Cardiac septum (tissue), 1 donor: ENCODE measurements around the gene GRID2. TPM values are rescaled to one million over a fixed set of nuclear protein-coding genes. Genes with fewer than 3 reads are reported as not detected.

Source experiments
- DNase-seq: peaks from one replicate; pipeline ENCODE4 v3.0.0-alpha.2; 2020; ENCODE audit warnings: low spot score
- intact Hi-C: fragments of 100-400 bp; cut with DNase I; formaldehyde crosslinking; loops from one replicate; pipeline ENCODE4 v1.14.0; 2022
- total RNA-seq: library from RNA; stranded (reverse); fragmentation: NEBNext Ultra II Directional; extraction: Animal tissue kit (Norgen Biotek cat#: 25700); gene quantifications from one replicate; pipeline ENCODE4 v1.2.1, GENCODE V29; 2021
- donor health status: DM: no; HTN: no; CAD: no.

The GRID2 gene
- total RNA-seq, 1 donor from 2014 or later: 0.24 TPM

- DNase-seq: no peak
- intact Hi-C loops: no loop called here
Observed at GRCh38 chr4:92843784-92844183, 540.0 kb downstream of the GRID2 start.

- no peak for DNase-seq
- intact Hi-C loops: no loop called here
Observed at GRCh38 chr4:92847026-92847425, 543.3 kb downstream of the GRID2 start.

GRCh38 chr4:92862509-92862908 lies 558.7 kb downstream of the GRID2 start:
- DNase-seq: no peak
- intact Hi-C loops: no loop called here

GRCh38 chr4:92864096-92864495 lies 560.3 kb downstream of the GRID2 start:
- intact Hi-C loops: no loop called here
- no peak for DNase-seq

- intact Hi-C loops: no loop called here
Observed at GRCh38 chr4:92872604-92873003, 568.8 kb downstream of the GRID2 start.

GRCh38 chr4:92885632-92886031 lies 581.9 kb downstream of the GRID2 start:
- no peak for DNase-seq
- intact Hi-C loops: no loop called here

More at GRCh38 chr4:92872604-92873003, 568.8 kb downstream of the GRID2 start:
- no peak for DNase-seq

- intact Hi-C loops: no loop called here
- no peak for DNase-seq
Observed at GRCh38 chr4:92952426-92952825, 648.7 kb downstream of the GRID2 start.

GRCh38 chr4:92952897-92953296 lies 649.1 kb downstream of the GRID2 start:
- intact Hi-C loops: no loop called here
- no peak for DNase-seq

- no peak for DNase-seq
- intact Hi-C loops: no loop called here
Observed at GRCh38 chr4:92953462-92953861, 649.7 kb downstream of the GRID2 start.

- DNase-seq: no peak
- intact Hi-C loops: no loop called here
Observed at GRCh38 chr4:92961881-92962280, 658.1 kb downstream of the GRID2 start.

- DNase-seq: no peak
- intact Hi-C loops: no loop called here
Observed at GRCh38 chr4:92962831-92963230, 659.1 kb downstream of the GRID2 start.

GRCh38 chr4:92968556-92968955 lies 664.8 kb downstream of the GRID2 start:
- DNase-seq: no peak
- intact Hi-C loops: no loop called here

- intact Hi-C loops: no loop called here
- no peak for DNase-seq
Observed at GRCh38 chr4:92968996-92969395, 665.2 kb downstream of the GRID2 start.

GRCh38 chr4:92969650-92970379 lies 666.0 kb downstream of the GRID2 start:
- intact Hi-C loops: no loop called here

GRCh38 chr4:92970996-92971395 lies 667.2 kb downstream of the GRID2 start:
- intact Hi-C loops: no loop called here
- no peak for DNase-seq

More at GRCh38 chr4:92969650-92970379, 666.0 kb downstream of the GRID2 start:
- DNase-seq: no peak

- no peak for DNase-seq
- intact Hi-C loops: no loop called here
Observed at GRCh38 chr4:92988301-92988700, 684.5 kb downstream of the GRID2 start.

- intact Hi-C loops: no loop called here
- no peak for DNase-seq
Observed at GRCh38 chr4:92992758-92993157, 689.0 kb downstream of the GRID2 start.

- DNase-seq: no peak
- intact Hi-C loops: no loop called here
Observed at GRCh38 chr4:92994727-92995126, 691.0 kb downstream of the GRID2 start.

- DNase-seq: no peak
- intact Hi-C loops: no loop called here
Observed at GRCh38 chr4:92996533-92996932, 692.8 kb downstream of the GRID2 start.

- no peak for DNase-seq
- intact Hi-C loops: no loop called here
Observed at GRCh38 chr4:93000910-93001309, 697.1 kb downstream of the GRID2 start.

GRCh38 chr4:93002240-93002639 lies 698.5 kb downstream of the GRID2 start:
- intact Hi-C loops: no loop called here

GRCh38 chr4:93016350-93016749 lies 712.6 kb downstream of the GRID2 start:
- intact Hi-C loops: no loop called here
- no peak for DNase-seq

More at GRCh38 chr4:93002240-93002639, 698.5 kb downstream of the GRID2 start:
- no peak for DNase-seq
